ENCODE data around the gene RILP.

Gene RILP

GRCh38 chr17:1597861-1598342 is 51.8 kb downstream of the RILP start:
- no peak for DNase-seq
